HG03575 (cell line): Measurements from ENCODE around the gene NNT.

Experiments
- ATAC-seq: cut with Tn5 transposase; IDR thresholded peaks from one replicate; pipeline ENCODE4 v1.9.1; 2021; ENCODE audit not compliant: unreplicated experiment, insufficient number of reproducible peaks, low FRiP score; ENCODE audit errors: extremely low read depth

Gene NNT

GRCh38 chr5:43619380-43619779 is 16.4 kb downstream of the NNT start:
- no peak for ATAC-seq

- no peak for ATAC-seq
Measured at GRCh38 chr5:43619911-43620310, 16.9 kb downstream of the NNT start.

GRCh38 chr5:43620944-43621505 is 18.0 kb downstream of the NNT start:
- no peak for ATAC-seq

- ATAC-seq, result no peak
Measured at GRCh38 chr5:43622074-43622473, 19.1 kb downstream of the NNT start.

GRCh38 chr5:43623048-43623680 is 20.2 kb downstream of the NNT start:
- no peak for ATAC-seq

GRCh38 chr5:43627028-43627427 is 24.0 kb downstream of the NNT start:
- no peak for ATAC-seq

- ATAC-seq, result peak; percentile 83
Measured at GRCh38 chr5:43631182-43631910, 28.4 kb downstream of the NNT start.

GRCh38 chr5:43634621-43635020 is 31.6 kb downstream of the NNT start:
- no peak for ATAC-seq

- ATAC-seq, result no peak
Measured at GRCh38 chr5:43635374-43635773, 32.4 kb downstream of the NNT start.

GRCh38 chr5:43636076-43636475 is 33.1 kb downstream of the NNT start:
- ATAC-seq, result no peak

- ATAC-seq, result no peak
Measured at GRCh38 chr5:43637416-43637815, 34.4 kb downstream of the NNT start.

GRCh38 chr5:43638107-43638506 is 35.1 kb downstream of the NNT start:
- ATAC-seq, result no peak

GRCh38 chr5:43638546-43638945 is 35.6 kb downstream of the NNT start:
- ATAC-seq, result no peak

GRCh38 chr5:43639566-43639965 is 36.6 kb downstream of the NNT start:
- no peak for ATAC-seq

GRCh38 chr5:43642428-43642827 is 39.4 kb downstream of the NNT start:
- no peak for ATAC-seq

- no peak for ATAC-seq
Measured at GRCh38 chr5:43643327-43643726, 40.3 kb downstream of the NNT start.

- no peak for ATAC-seq
Measured at GRCh38 chr5:43643750-43644149, 40.8 kb downstream of the NNT start.

- no peak for ATAC-seq
Measured at GRCh38 chr5:43646992-43647391, 44.0 kb downstream of the NNT start.

- ATAC-seq, result no peak
Measured at GRCh38 chr5:43647789-43648188, 44.8 kb downstream of the NNT start.

- no peak for ATAC-seq
Measured at GRCh38 chr5:43648499-43649124, 45.6 kb downstream of the NNT start.
